ACHN (cell line): Measurements from ENCODE around the gene ICA1.
A peak's percentile ranks its signal among the peaks of the same experiment; 100 is the strongest.
"Not testable (repeated sequence)": the region's sequence is repeated elsewhere in the genome, so short reads cannot be mapped to it uniquely, and the experiment has no call there.

Experiments used
- DNase-seq: peaks from one replicate; pipeline ENCODE4 v3.0.0-alpha.2; 2015
- in situ Hi-C: cut with HindIII; loops from 2 replicates; pipeline ENCODE4 v1.10.0; 2017; ENCODE audit warnings: low sequenced_read_pairs, low pct_ligation_motif_present, low pct_unique_long_range_greater_than_20kb

Gene ICA1

GRCh38 chr7:8128449-8129317 lies 133.3 kb downstream of the ICA1 start:
- no peak for DNase-seq
- in situ Hi-C loops: no loop called here

GRCh38 chr7:8126601-8127167 lies 135.3 kb downstream of the ICA1 start:
- DNase-seq: no peak
- in situ Hi-C loops: no loop called here

- in situ Hi-C loops: no loop called here
- DNase-seq: no peak
Observed at GRCh38 chr7:8125680-8126444, 136.1 kb downstream of the ICA1 start.

GRCh38 chr7:8121243-8121642 lies 140.7 kb downstream of the ICA1 start:
- no peak for DNase-seq
- in situ Hi-C loops: no loop called here

- no peak for DNase-seq
- in situ Hi-C loops: no loop called here
Observed at GRCh38 chr7:8120390-8121058, 141.4 kb downstream of the ICA1 start.

GRCh38 chr7:8119262-8119661 lies 142.7 kb downstream of the ICA1 start:
- no peak for DNase-seq
- in situ Hi-C loops: no loop called here

- in situ Hi-C loops: no loop called here
- DNase-seq: no peak
Observed at GRCh38 chr7:8117195-8117594, 144.8 kb downstream of the ICA1 start.

GRCh38 chr7:8115547-8116402 lies 146.2 kb downstream of the ICA1 start:
- in situ Hi-C loops: no loop called here
- DNase-seq: no peak

GRCh38 chr7:8114175-8114574 lies 147.8 kb downstream of the ICA1 start:
- no peak for DNase-seq
- in situ Hi-C loops: no loop called here

GRCh38 chr7:8113184-8113583 lies 148.8 kb downstream of the ICA1 start:
- no peak for DNase-seq
- in situ Hi-C loops: no loop called here

- no peak for DNase-seq
- in situ Hi-C loops: no loop called here
Observed at GRCh38 chr7:8112685-8113084, 149.3 kb downstream of the ICA1 start.

GRCh38 chr7:8111282-8111960 lies 150.5 kb downstream of the ICA1 start:
- no peak for DNase-seq
- in situ Hi-C loops: no loop called here

GRCh38 chr7:8109196-8110022 lies 152.6 kb downstream of the ICA1 start:
- in situ Hi-C loops: no loop called here
- peak; percentile 65 for DNase-seq

- in situ Hi-C loops: no loop called here
- DNase-seq: no peak
Observed at GRCh38 chr7:8105449-8106095, 156.4 kb downstream of the ICA1 start.

- in situ Hi-C loops: no loop called here
Observed at GRCh38 chr7:8103282-8103681, 158.7 kb downstream of the ICA1 start.

GRCh38 chr7:8101292-8101691 lies 160.7 kb downstream of the ICA1 start:
- DNase-seq, in situ Hi-C loops: not testable (repeated sequence)

More at GRCh38 chr7:8103282-8103681, 158.7 kb downstream of the ICA1 start:
- DNase-seq: no peak
